ENCODE data around the gene PIGQ. TPM values are rescaled to one million over a fixed set of nuclear protein-coding genes. Genes with fewer than 3 reads are reported as not detected.

PIGQ gene
- total RNA-seq, 2 donors from 2014 or later, result 25.6 to 59.3 TPM

DNA sequence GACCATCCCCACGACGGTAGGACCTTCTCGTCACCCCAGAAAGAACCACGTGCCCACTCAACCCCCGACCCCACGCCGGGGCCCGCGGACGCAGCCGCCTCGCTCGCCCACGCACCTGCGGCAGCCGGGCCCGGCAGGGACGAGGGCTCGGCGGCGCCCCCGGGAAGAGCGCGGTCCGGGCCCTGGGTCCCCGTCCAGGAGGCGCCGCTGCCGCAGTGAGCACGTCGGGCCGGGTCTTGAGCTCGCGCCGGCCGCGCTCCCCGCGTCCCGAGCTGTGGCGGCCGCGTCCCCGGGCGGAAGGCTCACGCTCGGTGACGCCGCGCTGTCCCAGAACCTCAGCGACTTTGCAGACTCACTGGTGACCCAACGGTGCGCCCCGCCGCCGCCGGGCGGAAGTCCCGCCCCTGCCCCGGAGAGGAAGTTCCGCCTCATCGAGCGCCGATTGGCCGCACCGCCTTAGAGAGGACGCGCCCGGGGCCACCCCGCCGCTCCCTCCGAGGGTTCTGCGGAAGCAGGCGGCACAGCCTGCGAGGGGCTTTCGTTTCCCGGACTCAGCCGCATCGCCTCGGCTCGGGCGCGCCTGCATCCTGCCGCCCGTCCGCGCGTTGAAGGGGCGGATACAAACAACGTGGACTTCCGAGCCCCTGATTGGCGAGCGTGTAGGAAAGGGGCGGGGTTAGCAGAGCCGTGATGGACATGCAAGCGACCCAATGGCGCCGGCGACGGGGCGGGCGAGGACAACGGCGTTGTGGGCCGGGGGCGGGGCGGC lies 19.3 kb downstream of the PIGQ start:
- Histone ChIP-seq H3K4me1 (peaks cover 20% of the 10 kb centered on the region), H3K36me3 (no peaks in the 10 kb centered on the region), H3K4me3 (peak overlapping the region; percentile 81), H3K9me3 (no peaks in the 10 kb centered on the region), H3K27me3 (no peaks in the 10 kb centered on the region), H3K27ac (peak overlapping the region; percentile 97), H3K9ac (ENCODE audit: low read depth in 2 of 2, low read length in 2 of 2) (peak overlapping the region; percentile 84 to 88)
- intact Hi-C loops (cut with DNase I), result no loop called here
- TF ChIP-seq, protein P1, sequence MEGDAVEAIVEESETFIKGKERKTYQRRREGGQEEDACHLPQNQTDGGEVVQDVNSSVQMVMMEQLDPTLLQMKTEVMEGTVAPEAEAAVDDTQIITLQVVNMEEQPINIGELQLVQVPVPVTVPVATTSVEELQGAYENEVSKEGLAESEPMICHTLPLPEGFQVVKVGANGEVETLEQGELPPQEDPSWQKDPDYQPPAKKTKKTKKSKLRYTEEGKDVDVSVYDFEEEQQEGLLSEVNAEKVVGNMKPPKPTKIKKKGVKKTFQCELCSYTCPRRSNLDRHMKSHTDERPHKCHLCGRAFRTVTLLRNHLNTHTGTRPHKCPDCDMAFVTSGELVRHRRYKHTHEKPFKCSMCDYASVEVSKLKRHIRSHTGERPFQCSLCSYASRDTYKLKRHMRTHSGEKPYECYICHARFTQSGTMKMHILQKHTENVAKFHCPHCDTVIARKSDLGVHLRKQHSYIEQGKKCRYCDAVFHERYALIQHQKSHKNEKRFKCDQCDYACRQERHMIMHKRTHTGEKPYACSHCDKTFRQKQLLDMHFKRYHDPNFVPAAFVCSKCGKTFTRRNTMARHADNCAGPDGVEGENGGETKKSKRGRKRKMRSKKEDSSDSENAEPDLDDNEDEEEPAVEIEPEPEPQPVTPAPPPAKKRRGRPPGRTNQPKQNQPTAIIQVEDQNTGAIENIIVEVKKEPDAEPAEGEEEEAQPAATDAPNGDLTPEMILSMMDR (IDR thresholded peaks at IDR 0.05), result no peak
- peak; percentile 99 for DNase-seq

DNA sequence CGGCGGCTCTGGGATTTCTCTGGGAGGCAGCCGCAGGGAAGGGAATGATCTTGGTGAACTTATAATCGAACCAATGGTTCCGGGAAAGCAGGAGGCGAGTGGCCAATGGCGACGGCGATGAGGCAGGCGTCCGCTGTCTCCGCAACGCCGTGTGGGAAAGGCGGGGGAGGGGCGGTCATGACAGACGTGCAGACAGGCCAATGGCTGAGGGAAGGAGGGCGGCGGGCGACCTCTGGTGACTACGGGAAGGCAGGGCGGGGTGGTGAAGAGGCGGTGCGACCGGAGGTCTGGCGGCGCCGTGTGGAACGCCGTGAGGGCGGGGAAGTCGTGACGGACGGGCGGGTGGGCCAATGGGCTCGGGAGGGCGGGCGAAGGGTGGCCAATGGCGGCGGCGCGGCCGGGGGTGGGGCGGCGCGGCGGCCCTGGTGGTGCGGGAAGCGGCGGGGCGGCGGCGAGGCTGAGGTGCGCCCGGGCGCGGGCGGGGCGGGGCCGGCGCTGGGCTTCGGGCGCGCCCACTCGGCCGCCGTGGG lies 20.0 kb downstream of the PIGQ start, which contains the start of gene RAB40C:
Gene RAB40C (plus strand): TSS at position 409 of the 530 bp plus-strand sequence. CDS start 226 bp downstream, outside the sequence.
- Histone ChIP-seq H3K27me3 (no peaks in the 10 kb centered on the region), H3K27ac (peak within 1 kb of the TSS; percentile 97), H3K36me3 (no peaks in the 10 kb centered on the region), H3K9ac (ENCODE audit: low read depth in 2 of 2, low read length in 2 of 2) (peak within 1 kb of the TSS; percentile 86 to 96), H3K9me3 (no peaks in the 10 kb centered on the region), H3K4me1 (peaks cover 25% of the 10 kb centered on the region), H3K4me3 (peak within 1 kb of the TSS; percentile 84)
- intact Hi-C loops (cut with DNase I), result no loop called here
- TF ChIP-seq, protein P1 (IDR thresholded peaks at IDR 0.05), result no peak
- DNase-seq, result peak; percentile 99

DNA sequence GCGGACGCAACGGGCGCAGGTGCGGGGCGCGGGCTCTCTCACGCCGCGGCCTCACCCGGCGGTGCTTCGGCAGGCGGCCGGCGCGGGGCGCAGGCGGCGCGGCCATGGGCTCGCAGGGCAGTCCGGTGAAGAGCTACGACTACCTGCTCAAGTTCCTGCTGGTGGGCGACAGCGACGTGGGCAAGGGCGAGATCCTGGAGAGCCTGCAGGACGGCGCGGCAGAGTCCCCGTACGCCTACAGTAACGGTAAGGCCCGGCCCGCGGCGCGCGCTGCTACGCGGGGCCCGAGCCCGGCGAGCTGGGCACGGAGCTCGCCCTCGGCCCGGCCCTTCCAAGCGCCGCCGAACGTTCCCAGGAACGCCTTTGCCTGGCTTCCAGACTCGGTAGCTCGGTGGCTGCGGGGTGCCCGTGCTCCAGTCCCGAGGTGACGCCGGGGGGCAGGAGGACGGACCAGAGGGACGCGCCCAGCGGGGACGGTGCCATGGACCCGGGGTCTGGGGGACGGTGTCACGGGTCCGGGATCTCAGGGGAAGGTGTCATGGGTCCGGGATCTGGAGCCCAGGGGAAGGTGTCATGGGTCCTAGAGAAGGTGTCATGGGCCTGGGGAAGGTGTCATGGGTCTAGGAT lies 20.5 kb downstream of the PIGQ start:
- peak overlapping the region; percentile 86 to 96 for H3K9ac ChIP-seq (ENCODE audit: low read depth in 2 of 2, low read length in 2 of 2)
- peak overlapping the region; percentile 84 for H3K4me3 ChIP-seq
- no peaks in the 10 kb centered on the region for H3K36me3 ChIP-seq
- H3K4me1 ChIP-seq, result peaks cover 25% of the 10 kb centered on the region
- no peaks in the 10 kb centered on the region for H3K9me3 ChIP-seq
- peak overlapping the region; percentile 79 for H3K27ac ChIP-seq
- H3K27me3 ChIP-seq, result no peaks in the 10 kb centered on the region
- intact Hi-C loops (cut with DNase I), result no loop called here
- TF ChIP-seq, protein P1 (IDR thresholded peaks at IDR 0.05), result no peak
- no peak for DNase-seq

DNA sequence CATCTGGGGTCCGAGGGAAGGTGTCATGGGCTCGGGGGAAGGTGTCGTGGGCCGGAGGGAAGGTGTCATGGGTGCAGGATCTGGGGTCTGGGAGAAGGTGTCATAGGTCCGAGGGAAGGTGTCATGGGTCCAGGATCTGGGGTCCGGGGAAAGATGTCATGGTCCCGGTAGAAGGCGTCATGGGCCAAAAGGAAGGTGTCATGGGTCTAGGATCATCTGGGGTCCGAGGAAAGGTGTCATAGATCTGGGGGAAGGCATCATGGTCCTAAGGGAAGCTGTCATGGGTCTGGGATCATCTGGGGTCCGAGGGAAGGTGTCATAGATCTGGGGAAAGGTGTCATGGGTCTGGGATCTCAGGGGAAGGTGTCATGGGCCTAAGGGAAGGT lies 21.0 kb downstream of the PIGQ start:
- H3K4me1 ChIP-seq, result peaks cover 25% of the 10 kb centered on the region
- intact Hi-C loops (cut with DNase I), result no loop called here

DNA sequence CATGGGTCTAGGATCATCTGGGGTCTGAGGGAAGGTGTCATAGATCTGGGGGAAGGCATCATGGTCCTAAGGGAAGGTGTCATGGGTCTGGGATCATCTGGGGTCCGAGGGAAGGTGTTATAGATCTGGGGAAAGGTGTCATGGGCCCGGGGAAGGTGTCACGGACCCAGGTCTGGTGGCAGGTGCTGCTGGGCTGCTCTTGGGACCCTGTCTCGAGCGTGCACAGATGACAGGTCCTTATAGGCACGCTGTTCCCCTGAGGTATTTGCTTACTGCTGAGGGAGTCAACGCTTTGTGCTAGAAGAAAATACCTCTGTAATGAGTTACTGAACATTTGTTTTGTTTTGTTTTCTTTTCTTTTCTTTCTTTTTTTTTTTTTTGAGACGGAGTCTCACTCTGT lies 21.5 kb downstream of the PIGQ start:
- no peaks in the 10 kb centered on the region for H3K27me3 ChIP-seq
- no peaks in the 10 kb centered on the region for H3K36me3 ChIP-seq
- H3K4me3 ChIP-seq, result peak overlapping the region; percentile 84
- TF ChIP-seq, protein P1 (IDR thresholded peaks at IDR 0.05), result no peak
- no peak overlapping the region for H3K27ac ChIP-seq
- intact Hi-C loops (cut with DNase I), result no loop called here
- peaks cover 25% of the 10 kb centered on the region for H3K4me1 ChIP-seq
- peak overlapping the region; percentile 86 to 96 for H3K9ac ChIP-seq (ENCODE audit: low read depth in 2 of 2, low read length in 2 of 2)
- no peaks in the 10 kb centered on the region for H3K9me3 ChIP-seq
- DNase-seq, result no peak

More for the DNA sequence above, 21.0 kb downstream of the PIGQ start:
- H3K27ac ChIP-seq, result no peak overlapping the region
- H3K9me3 ChIP-seq, result no peaks in the 10 kb centered on the region
- TF ChIP-seq, protein P1 (IDR thresholded peaks at IDR 0.05), result no peak
- no peak for DNase-seq
- H3K27me3 ChIP-seq, result no peaks in the 10 kb centered on the region
- no peaks in the 10 kb centered on the region for H3K36me3 ChIP-seq
- H3K9ac ChIP-seq (ENCODE audit: low read depth in 2 of 2, low read length in 2 of 2), result peak overlapping the region; percentile 86 to 96
- H3K4me3 ChIP-seq, result peak overlapping the region; percentile 84

Data from colonic mucosa (tissue), 4 donors.